ENCODE measurements around the gene STIM2.
"Not testable (repeated sequence)": the region's sequence is repeated elsewhere in the genome, so short reads cannot be mapped to it uniquely, and the experiment has no call there.

Gene STIM2

GRCh38 chr4:26860157-26860921, at the start of gene STIM2:
Gene STIM2, plus strand, starts transcription at chr4:26860841.
- Mint-ChIP-seq H3K9me3 (no peaks in the 10 kb centered on the region), H3K4me1 (peaks cover 57% of the 10 kb centered on the region), H3K36me3 (ENCODE audit: low read depth) (no peaks in the 10 kb centered on the region), H3K27me3 (ENCODE audit: low read depth) (no peaks in the 10 kb centered on the region), H3K27ac (peak within 1 kb of the TSS; percentile 91 to 97 (median 93)), H3K4me3 (peak within 1 kb of the TSS; percentile 94 to 98 (median 95))
- TF ChIP-seq, protein P1, sequence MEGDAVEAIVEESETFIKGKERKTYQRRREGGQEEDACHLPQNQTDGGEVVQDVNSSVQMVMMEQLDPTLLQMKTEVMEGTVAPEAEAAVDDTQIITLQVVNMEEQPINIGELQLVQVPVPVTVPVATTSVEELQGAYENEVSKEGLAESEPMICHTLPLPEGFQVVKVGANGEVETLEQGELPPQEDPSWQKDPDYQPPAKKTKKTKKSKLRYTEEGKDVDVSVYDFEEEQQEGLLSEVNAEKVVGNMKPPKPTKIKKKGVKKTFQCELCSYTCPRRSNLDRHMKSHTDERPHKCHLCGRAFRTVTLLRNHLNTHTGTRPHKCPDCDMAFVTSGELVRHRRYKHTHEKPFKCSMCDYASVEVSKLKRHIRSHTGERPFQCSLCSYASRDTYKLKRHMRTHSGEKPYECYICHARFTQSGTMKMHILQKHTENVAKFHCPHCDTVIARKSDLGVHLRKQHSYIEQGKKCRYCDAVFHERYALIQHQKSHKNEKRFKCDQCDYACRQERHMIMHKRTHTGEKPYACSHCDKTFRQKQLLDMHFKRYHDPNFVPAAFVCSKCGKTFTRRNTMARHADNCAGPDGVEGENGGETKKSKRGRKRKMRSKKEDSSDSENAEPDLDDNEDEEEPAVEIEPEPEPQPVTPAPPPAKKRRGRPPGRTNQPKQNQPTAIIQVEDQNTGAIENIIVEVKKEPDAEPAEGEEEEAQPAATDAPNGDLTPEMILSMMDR (IDR thresholded peaks at IDR 0.05; ENCODE audit: unreplicated experiment in 3 of 3) = peak in 2 of 3 experiments; percentile 51

DNA sequence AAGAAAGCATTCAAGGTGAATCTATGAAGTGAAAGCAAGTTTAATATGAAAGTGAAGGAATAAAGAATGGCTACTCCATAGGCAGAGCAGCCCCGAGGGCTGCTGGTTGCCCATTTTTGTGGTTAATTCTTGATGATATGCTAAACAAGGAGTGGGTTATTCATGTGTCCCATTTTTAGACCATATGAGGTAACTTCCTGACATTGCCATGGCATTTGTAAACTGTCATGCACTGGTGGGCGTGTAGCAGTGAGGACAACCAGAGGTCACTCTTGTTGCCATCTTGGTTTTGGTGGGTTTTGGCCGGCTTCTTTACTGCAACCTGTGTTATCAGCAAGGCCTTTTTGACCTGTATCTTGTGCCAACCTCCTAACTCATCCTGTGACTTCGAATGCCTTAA, 49.1 kb upstream of the STIM2 start:
- H3K9me3 Mint-ChIP-seq; H3K27ac Mint-ChIP-seq; H3K4me3 Mint-ChIP-seq; H3K36me3 Mint-ChIP-seq (ENCODE audit: low read depth); H3K27me3 Mint-ChIP-seq (ENCODE audit: low read depth): not testable (repeated sequence)
- peaks cover 21% of the 10 kb centered on the region for H3K4me1 Mint-ChIP-seq

- TF ChIP-seq, protein P1 (IDR thresholded peaks at IDR 0.05; ENCODE audit: unreplicated experiment in 3 of 3) = no peak
- Mint-ChIP-seq H3K9me3 (no peaks in the 10 kb centered on the region), H3K4me3 (no peak overlapping the region), H3K4me1 (peaks cover 14% of the 10 kb centered on the region), H3K27me3 (ENCODE audit: low read depth) (no peaks in the 10 kb centered on the region), H3K27ac (no peak overlapping the region), H3K36me3 (ENCODE audit: low read depth) (no peaks in the 10 kb centered on the region)
Measured at GRCh38 chr4:26812049-26812714, 48.5 kb upstream of the STIM2 start.

DNA sequence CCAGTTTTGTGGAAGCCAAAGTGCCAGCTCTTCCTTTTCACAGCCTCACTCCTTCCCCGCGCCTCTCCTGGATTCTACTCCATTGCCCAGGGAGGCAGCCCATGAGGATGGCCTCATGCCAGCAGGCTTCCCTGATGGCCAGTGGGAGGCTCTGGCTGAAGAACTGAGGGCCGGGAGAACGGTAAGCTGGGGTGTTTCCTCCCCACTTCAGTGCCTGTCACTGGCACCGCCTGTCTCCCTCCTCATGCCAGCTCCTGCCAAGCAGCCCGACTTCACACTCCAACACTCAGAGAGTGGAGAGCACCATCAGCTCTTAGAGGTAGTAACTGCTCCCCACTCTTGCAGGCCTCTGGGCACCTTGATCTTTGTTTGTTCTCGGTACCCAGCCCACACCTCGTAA, 46.9 kb upstream of the STIM2 start:
- Mint-ChIP-seq H3K4me3 (no peak overlapping the region), H3K27me3 (ENCODE audit: low read depth) (no peaks in the 10 kb centered on the region), H3K4me1 (peaks cover 7% of the 10 kb centered on the region), H3K36me3 (ENCODE audit: low read depth) (no peaks in the 10 kb centered on the region), H3K9me3 (no peaks in the 10 kb centered on the region), H3K27ac (no peak overlapping the region)
- TF ChIP-seq, protein P1 (IDR thresholded peaks at IDR 0.05; ENCODE audit: unreplicated experiment in 3 of 3) = no peak

DNA sequence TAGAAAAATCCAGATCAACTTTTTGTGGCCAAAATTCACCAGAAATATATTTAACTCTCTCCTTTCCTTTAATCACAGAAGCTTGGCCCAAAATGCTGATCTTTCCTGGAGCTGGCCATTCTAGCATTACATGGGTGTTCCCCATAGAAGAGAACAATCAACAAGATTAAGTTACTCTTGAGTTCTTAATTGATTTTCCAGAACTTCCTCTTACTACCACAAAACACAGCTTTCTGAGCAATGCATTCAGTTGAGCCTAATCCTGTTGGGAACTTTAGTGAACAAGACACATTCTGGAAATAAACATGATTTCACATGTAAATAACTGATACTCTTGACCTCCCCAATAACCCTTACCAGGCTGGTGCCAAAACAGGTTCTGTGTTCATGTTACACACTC, 45.4 kb upstream of the STIM2 start:
- Mint-ChIP-seq H3K4me1 (peaks cover 7% of the 10 kb centered on the region), H3K36me3 (ENCODE audit: low read depth) (no peaks in the 10 kb centered on the region), H3K9me3 (no peaks in the 10 kb centered on the region), H3K4me3 (no peak overlapping the region), H3K27me3 (ENCODE audit: low read depth) (no peaks in the 10 kb centered on the region), H3K27ac (no peak overlapping the region)
- TF ChIP-seq, protein P1 (IDR thresholded peaks at IDR 0.05; ENCODE audit: unreplicated experiment in 3 of 3) = no peak

DNA sequence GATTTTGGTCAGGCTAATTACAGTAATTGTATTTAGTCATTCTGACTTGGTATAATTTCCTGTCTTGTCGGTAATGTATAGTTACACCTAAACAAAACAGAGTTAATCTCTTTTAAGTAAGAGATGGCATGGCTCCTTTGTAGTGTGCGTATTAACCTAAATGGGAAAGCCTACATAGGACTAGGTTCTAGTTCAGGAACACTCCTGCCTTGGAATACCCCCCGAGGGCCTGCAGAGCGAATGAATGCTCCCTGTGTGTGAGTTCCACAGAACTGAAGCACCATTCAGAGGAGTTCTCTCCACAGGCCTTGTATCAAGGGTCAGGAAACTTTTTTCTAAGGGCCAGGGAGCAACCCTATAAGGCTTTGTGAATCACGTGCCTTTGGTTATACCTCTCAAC, 44.9 kb upstream of the STIM2 start:
- Mint-ChIP-seq H3K4me3 (no peak overlapping the region), H3K36me3 (ENCODE audit: low read depth) (no peaks in the 10 kb centered on the region), H3K4me1 (peaks cover 7% of the 10 kb centered on the region), H3K9me3 (no peaks in the 10 kb centered on the region), H3K27ac (no peak overlapping the region), H3K27me3 (ENCODE audit: low read depth) (no peaks in the 10 kb centered on the region)
- TF ChIP-seq, protein P1 (IDR thresholded peaks at IDR 0.05; ENCODE audit: unreplicated experiment in 3 of 3) = no peak
